Left colon (tissue), 2 donors: ENCODE measurements around the gene POU2AF2. TPM values are rescaled to one million over a fixed set of nuclear protein-coding genes. Genes with fewer than 3 reads are reported as not detected.

ENCODE experiments used
- ATAC-seq: fragments of 200-7000 bp; cut with Tn5 transposase; one replicate; pipeline ENCODE4 v1.9.1; 2020; ENCODE audit warnings: mild to moderate bottlenecking, moderate library complexity
- DNase-seq, 2 donors: peaks; one replicate each; pipeline ENCODE4 v3.0.0-alpha.2; 2020
- intact Hi-C, 2 donors: fragments of 100-400 bp; cut with DNase I in 1 of 2; cut with micrococcal nuclease in 1 of 2; formaldehyde crosslinking; loops; one replicate each; pipeline versions ENCODE4 v1.11.2 to v1.14.0; 2022; cut with DNase I, micrococcal nuclease
- total RNA-seq, 2 donors: library from RNA; stranded (reverse); fragmentation: NEBNext Ultra II Directional; extraction: Animal tissue kit (Norgen Biotek cat#: 25700); gene quantifications; one replicate each; pipeline ENCODE4 v1.2.1, GENCODE V29; 2021
- donor health status: DM: no; HTN: no; CAD: no.
- donor health status: DM: yes; HTN: yes; CAD: no.

The POU2AF2 gene
- total RNA-seq, 2 donors from 2014 or later, result 1.4 to 1.5 TPM

GRCh38 chr11:111298413-111299100, 53.0 kb downstream of the POU2AF2 start, which contains the start of gene POU2AF3:
TSS of gene POU2AF3 (plus strand) at chr11:111298546. CDS start at chr11:111298582, 36 bp downstream.
- DNase-seq (no peak), ATAC-seq (peak; percentile 39)
- intact Hi-C loops, result no loop called here

DNA sequence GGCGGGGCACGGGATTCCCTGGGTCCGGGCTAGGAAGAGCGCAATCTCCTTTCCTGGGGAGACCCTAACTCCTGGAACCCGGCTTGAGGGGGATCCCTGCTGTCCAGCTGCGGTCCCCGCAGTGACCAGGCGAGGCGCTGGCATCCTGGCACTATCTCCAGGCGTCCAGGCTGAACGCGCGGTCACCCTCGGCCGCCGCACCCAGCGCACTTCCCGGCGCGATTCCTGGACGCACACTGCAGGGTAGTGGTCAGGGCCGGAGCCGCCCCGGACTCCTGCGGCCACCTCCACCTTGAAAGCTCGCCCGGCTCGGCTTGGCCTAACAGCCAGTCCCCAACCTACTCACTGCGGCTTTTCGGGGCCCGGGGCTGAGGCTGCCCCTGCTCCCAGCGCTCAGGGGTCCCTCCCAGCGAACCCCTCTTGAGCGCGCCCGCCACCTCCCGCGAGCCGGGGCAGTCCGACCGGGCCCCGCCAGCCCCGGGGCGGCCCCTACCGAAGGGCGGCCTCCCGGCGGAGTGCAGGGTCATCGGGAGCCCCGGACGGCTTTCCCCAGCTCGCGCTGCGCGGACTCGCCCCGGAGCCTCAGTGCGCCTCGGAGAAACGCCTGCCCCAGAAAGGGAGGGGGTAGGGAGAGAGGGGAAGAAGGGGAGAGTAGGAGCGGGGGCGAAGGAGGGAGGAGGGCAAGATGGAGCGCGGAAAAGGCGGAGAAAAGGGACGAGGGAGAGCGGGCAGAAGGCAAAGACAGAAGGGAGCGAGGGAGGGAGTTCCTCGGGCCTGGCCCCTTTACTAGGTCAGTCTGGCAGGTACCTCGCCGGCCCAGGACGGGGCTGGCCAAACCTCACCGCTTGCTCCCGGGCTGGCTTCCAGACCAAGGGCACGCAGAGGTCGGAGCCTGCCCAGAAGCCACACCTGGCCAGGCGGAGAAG, 53.8 kb downstream of the POU2AF2 start:
- peak; percentile 59 to 82 for DNase-seq
- intact Hi-C loops, result loop anchor here in 1 of 2 donors (5.0 kb wide), 1 partner anchor 118 kb away; no protein-coding TSS in a partner anchor
- peak; percentile 72 for ATAC-seq

DNA sequence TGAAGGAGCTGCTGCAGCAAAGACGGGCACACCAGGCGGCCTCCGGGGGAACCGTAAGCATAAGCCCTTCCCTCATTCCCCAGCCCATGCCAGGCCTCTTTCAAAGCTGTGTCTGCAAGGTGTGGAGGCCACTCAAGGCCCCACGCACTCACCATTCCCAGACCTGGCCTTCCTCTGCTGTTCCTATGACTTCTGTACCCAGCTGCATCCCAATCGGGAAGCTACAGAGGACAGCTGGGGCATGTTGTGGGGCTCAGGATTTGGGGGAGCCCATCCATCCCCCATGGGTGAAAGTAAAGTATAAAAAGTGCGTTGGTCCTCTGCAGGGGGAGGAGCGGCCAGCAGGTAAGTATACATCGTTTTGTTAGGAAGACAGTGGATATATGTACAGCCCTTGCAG, 55.0 kb downstream of the POU2AF2 start:
- DNase-seq (no peak), ATAC-seq (no peak)
- intact Hi-C loops, result loop anchor here in 1 of 2 donors (5.0 kb wide), 1 partner anchor 117 kb away; no protein-coding TSS in a partner anchor

- ATAC-seq (peak; percentile 2), DNase-seq (peak in 1 of 2 donors; percentile 32)
- intact Hi-C loops, result loop anchor here in 1 of 2 donors (5.0 kb wide), 1 partner anchor 116 kb away; no protein-coding TSS in a partner anchor
These were observed 55.7 kb downstream of the POU2AF2 start for GRCh38 chr11:111301004-111301841.

GRCh38 chr11:111301842-111302118, 56.3 kb downstream of the POU2AF2 start:
- ATAC-seq, result no peak
- intact Hi-C loops, result loop anchor here in 1 of 2 donors (5.0 kb wide), 1 partner anchor 116 kb away; no protein-coding TSS in a partner anchor
- no peak for DNase-seq

DNA sequence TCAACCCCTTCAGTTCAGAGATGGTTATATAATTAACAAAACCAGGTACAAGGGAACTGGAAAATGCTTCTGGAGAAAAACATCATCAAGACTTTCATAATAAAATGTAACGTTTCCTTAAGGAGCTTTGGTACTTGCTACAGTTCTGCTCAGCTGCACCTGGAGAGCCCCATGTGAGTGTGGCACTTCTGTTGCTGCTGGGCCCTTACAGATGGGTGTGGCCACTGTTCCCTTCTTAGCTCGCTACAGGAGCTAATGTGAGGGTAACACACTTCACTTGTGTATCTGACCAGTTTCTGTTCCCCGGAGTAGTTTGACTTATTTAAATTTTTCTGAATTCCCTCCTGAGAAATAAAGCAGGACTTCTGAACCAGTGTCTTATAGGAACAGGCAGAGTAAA, 56.8 kb downstream of the POU2AF2 start:
- DNase-seq (peak; percentile 50 to 73), ATAC-seq (peak; percentile 58)
- intact Hi-C loops, result loop anchor here in 1 of 2 donors (5.0 kb wide), 1 partner anchor 115 kb away; no protein-coding TSS in a partner anchor

DNA sequence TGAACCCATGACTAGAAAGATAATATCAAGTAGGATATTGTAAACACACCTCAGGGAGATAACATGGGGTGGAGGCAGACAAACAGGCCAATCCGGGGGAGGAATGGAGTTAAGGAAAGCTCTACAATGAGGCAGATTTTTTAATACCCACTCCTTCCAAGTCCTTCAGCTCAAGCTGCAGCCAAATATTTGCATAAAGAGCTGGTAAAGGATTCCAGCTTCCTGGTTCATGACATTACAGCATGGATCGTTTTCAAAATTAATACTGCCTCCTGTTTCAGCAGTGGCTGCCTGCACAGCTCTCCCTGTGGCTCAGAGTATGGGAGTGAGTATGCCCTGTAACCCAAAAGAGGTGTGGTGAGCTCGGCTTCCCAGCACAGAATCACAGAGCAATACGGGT, 57.9 kb downstream of the POU2AF2 start:
- intact Hi-C loops, result loop anchor here in 1 of 2 donors (5.0 kb wide), 1 partner anchor 114 kb away; no protein-coding TSS in a partner anchor
- DNase-seq, result peak in 1 of 2 donors; percentile 62

GRCh38 chr11:111305162-111305802, 59.8 kb downstream of the POU2AF2 start:
- ATAC-seq, result no peak
- DNase-seq, result no peak
- intact Hi-C loops, result no loop called here

More for the DNA sequence above, 57.9 kb downstream of the POU2AF2 start:
- ATAC-seq, result peak; percentile 55

- DNase-seq, result no peak
- intact Hi-C loops, result no loop called here
- no peak for ATAC-seq
These were observed 60.4 kb downstream of the POU2AF2 start for GRCh38 chr11:111305876-111306275.

DNA sequence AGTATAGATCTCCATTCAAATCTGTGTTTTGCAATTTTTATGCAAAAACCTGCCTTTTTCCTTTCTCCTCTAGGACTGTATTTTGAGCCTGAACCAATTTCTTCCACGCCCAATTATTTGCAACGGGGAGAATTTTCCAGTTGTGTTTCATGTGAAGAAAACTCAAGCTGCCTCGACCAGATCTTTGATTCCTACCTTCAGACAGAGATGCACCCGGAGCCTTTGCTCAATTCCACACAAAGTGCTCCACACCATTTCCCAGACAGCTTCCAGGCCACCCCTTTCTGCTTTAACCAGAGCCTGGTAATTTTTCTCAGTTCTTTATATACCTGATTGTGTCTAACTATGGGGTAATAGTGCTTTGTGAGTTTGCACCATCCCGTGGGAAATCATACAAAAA, 60.8 kb downstream of the POU2AF2 start:
- DNase-seq (no peak), ATAC-seq (no peak)
- intact Hi-C loops, result no loop called here

DNA sequence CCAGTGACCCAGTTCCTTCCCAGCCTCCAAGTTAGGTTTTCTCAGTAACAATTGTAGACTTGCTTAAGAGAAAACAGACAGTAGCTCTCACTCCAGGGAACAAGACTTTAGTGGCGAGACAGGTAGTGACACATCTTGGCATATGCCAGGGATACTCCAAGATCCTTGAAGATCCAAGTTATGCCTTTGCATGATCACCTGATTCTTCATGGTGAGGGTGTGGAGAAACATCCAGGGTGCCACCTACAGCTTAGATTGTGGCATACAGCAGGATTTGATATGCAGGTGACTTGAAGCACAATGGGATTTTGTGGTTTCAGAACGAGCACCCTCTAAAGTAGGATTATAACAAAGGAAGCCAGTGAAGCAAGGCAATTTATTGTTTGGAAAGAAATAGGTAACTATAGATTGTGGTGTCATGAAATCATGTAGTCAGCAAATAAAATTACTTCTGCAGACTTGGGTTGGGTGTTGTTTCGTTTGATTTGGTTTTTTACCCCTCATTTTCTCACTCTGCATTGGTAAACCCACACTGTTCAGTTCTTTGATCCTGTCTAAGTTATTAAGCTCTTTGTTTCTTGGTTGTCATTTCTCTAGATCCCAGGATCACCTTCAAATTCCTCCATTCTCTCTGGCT, 62.1 kb downstream of the POU2AF2 start:
- ATAC-seq (peak; percentile 41), DNase-seq (no peak)
- intact Hi-C loops, result no loop called here

GRCh38 chr11:111308140-111308539, 62.6 kb downstream of the POU2AF2 start:
- peak; percentile 90 to 93 for DNase-seq
- intact Hi-C loops, result no loop called here

GRCh38 chr11:111309215-111309915, 63.8 kb downstream of the POU2AF2 start:
- DNase-seq (no peak), ATAC-seq (no peak)
- intact Hi-C loops, result no loop called here

More at GRCh38 chr11:111308140-111308539, 62.6 kb downstream of the POU2AF2 start:
- ATAC-seq, result peak; percentile 82

- intact Hi-C loops, result no loop called here
- ATAC-seq, result peak; percentile 66
- DNase-seq, result peak in 1 of 2 donors; percentile 42
These were observed 64.6 kb downstream of the POU2AF2 start for GRCh38 chr11:111310088-111310487.

DNA sequence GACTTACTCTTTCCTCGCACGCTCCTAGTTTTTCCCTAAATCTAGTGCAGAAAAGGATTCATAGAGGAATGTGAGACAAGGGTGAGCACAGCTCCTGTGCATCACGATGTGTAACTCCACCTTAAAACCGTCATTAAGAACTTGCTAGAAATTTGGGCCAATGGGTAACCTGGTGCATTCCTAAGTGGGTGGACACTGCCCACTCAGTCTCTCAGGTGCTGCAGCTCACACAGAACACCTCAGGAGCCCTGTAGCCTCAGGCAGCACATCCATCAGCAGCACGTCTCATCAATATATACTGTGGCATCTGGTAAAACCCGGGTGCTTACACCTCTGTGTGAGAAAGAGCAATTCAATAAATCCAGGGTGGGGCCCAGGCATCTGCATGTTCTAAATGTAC, 65.2 kb downstream of the POU2AF2 start:
- intact Hi-C loops, result no loop called here
- ATAC-seq (no peak), DNase-seq (no peak)

DNA sequence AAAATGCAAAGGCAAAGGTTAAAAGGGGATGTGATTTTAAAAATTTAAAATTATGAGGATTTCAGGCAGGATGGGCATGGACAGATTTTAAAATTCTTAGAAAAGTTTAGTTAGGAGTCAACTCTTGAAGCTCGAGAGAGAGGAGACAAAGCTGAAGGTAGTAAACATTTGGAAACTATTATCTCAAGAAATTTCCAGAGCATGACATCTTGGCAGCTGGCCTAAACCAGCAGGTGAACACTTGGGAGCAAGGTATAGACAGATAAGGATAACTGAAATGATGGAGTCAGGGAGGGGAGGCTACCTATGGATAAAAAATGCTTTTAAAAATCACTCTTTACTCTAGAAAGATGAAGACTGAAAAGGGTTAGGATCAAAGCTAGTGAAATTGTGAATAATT, 66.6 kb downstream of the POU2AF2 start:
- intact Hi-C loops, result no loop called here
- ATAC-seq (no peak), DNase-seq (no peak)

GRCh38 chr11:111319296-111319695, 73.8 kb downstream of the POU2AF2 start:
- intact Hi-C loops, result no loop called here
- DNase-seq, result no peak
- no peak for ATAC-seq
